ENCODE measurements around the gene FER.
"Not testable (repeated sequence)": the region's sequence is repeated elsewhere in the genome, so short reads cannot be mapped to it uniquely, and the experiment has no call there.

DNA sequence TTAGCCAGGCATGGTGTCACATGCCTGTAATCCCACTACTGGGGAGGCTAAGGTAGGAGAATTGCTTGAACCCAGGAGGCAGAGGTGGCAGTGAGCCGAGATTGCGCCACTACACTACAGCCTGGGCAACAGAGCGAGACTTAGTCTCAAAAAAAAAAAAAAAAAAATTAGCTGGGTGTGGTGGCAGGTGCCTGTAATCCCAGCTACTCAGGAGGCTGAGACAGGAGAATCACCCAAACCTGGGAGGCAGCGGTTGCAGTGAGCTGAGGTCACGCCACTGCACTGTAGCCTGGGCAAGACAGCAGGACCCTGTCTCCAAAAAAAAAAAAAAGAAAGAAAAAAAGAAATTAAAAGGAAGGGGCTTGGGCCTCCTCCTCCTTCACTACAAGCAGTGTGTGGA, 47.3 kb upstream of the FER start:
- TF ChIP-seq EZH2 (IDR thresholded peaks at IDR 0.05; ENCODE audit: borderline replicate concordance, low read depth, low read length, severe bottlenecking), result not testable (repeated sequence)
- TF ChIP-seq, protein P1, sequence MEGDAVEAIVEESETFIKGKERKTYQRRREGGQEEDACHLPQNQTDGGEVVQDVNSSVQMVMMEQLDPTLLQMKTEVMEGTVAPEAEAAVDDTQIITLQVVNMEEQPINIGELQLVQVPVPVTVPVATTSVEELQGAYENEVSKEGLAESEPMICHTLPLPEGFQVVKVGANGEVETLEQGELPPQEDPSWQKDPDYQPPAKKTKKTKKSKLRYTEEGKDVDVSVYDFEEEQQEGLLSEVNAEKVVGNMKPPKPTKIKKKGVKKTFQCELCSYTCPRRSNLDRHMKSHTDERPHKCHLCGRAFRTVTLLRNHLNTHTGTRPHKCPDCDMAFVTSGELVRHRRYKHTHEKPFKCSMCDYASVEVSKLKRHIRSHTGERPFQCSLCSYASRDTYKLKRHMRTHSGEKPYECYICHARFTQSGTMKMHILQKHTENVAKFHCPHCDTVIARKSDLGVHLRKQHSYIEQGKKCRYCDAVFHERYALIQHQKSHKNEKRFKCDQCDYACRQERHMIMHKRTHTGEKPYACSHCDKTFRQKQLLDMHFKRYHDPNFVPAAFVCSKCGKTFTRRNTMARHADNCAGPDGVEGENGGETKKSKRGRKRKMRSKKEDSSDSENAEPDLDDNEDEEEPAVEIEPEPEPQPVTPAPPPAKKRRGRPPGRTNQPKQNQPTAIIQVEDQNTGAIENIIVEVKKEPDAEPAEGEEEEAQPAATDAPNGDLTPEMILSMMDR (IDR thresholded peaks at IDR 0.05; ENCODE audit: borderline replicate concordance, extremely low read depth, low read length, poor library complexity, severe bottlenecking), result not testable (repeated sequence)

Measured in DND-41 (cell line).